ENCODE results near the gene DPF3.

DNA sequence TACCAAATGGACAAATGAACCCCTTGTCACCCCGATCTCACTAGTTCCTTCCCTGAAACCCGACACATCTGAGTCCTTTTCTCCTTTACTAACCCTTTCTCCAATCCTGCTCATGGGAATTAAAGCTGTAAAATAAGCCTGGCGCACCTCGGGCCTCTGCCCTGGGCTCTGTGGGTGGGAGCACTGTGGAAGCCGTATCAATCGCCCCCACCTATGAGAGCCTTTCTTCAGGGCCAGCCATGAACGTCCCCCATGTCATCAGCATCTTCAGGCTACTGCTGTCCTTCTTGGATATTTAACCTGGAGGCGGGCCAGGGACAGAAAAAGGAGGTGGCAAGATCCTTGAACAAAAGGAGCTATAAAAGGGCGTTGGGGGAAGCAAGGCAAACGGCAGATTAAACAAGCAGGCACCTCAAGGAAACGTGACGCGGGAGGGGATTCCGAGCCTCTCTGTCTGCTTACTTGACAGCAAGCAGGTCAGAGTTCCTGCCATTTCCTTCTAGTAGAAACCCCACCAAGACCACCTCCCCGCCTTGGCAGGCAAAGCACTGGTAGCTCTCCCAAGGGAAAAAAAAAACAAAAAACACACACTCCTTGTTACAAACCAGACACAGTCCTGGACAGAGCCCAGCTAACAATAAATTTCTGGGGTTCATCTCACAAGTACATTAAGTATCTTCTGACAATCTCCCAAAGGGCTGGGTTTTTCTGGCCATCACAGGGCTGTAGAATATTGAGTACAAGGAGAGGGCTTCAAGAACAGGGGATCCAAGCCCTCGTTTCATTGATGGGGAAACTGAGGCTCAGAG is 62.9 kb downstream of the DPF3 start:
- TF ChIP-seq, protein P1, sequence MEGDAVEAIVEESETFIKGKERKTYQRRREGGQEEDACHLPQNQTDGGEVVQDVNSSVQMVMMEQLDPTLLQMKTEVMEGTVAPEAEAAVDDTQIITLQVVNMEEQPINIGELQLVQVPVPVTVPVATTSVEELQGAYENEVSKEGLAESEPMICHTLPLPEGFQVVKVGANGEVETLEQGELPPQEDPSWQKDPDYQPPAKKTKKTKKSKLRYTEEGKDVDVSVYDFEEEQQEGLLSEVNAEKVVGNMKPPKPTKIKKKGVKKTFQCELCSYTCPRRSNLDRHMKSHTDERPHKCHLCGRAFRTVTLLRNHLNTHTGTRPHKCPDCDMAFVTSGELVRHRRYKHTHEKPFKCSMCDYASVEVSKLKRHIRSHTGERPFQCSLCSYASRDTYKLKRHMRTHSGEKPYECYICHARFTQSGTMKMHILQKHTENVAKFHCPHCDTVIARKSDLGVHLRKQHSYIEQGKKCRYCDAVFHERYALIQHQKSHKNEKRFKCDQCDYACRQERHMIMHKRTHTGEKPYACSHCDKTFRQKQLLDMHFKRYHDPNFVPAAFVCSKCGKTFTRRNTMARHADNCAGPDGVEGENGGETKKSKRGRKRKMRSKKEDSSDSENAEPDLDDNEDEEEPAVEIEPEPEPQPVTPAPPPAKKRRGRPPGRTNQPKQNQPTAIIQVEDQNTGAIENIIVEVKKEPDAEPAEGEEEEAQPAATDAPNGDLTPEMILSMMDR (IDR thresholded peaks at IDR 0.05): no peak
- no peak for TF ChIP-seq EZH2 (IDR thresholded peaks at IDR 0.05; ENCODE audit: borderline replicate concordance, insufficient read depth, low read depth, low read length, poor library complexity, severe bottlenecking)

Measured in B cell (primary cell).